Measurements from ENCODE around the gene FAF1. TPM values are rescaled to one million over a fixed set of nuclear protein-coding genes. Genes with fewer than 3 reads are reported as not detected.

Gene FAF1
- total and polyA plus RNA-seq, 2 of the 8 experiments (the other 6 are each of a cell fraction or from before 2014, with no cell fraction given) = 10.8 to 65.9 TPM

DNA sequence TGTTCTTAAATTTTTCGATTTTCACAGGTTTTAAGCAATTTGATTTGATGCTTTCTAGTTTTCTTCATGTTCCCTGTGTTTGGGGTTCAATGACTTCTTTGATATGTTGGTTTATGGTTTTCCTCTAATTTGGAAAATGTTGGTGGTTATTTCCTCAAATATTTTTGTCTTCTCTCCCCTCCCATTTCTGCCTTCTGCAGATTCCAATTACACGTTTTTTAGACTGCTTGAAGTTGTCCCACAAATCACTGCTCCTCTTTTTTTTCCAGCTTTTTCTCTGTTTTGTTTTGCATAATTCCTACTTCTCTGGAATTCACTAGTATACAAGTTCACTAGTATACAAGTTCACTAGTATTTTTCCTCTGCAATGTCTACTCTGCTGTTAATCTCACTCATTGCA is 61.3 kb downstream of the FAF1 start:
- FAIRE-seq = no peak
- CTCF ChIA-PET (ENCODE audit: partially characterized antibody) = interaction anchor here (1.9 to 2.9 kb wide), 2 partner anchors 26 to 31 kb away, joined by 4 to 9 read pairs; no protein-coding TSS in a partner anchor

More for the DNA sequence above, 61.3 kb downstream of the FAF1 start:
- H3K9me3 ChIP-seq (ENCODE audit: insufficient read depth in 2 of 2, low read depth in 1 of 2, low read length in 1 of 2) = 0 out of 4 replicates have a peak, but pooled peaks cover 0 to under 1% of the 10 kb centered on the region in 2 experiments
- POLR2A ChIA-PET (ENCODE audit: partially characterized antibody) = no interaction called here
- peaks cover 0 to 34% of the 10 kb centered on the region in 2 experiments; a peak in 2 of 4 replicates for H3K79me2 ChIP-seq (ENCODE audit: control insufficient read depth in 1 of 2, insufficient read depth in 2 of 2, low read length in 2 of 2)
- H3K56ac ChIP-seq (replicated peaks; ENCODE audit: insufficient read length, low read depth, low read length) = no peak overlapping the region
- no peak overlapping the region for H2AK5ac ChIP-seq (ENCODE audit: low read depth, low read length)
- no peak overlapping the region for H4K8ac ChIP-seq (ENCODE audit: extremely low read depth, insufficient read depth, low read length)
- no peak overlapping the region for H2BK15ac ChIP-seq (ENCODE audit: low read length)
- no peak overlapping the region for H2BK20ac ChIP-seq (ENCODE audit: low read length)
- DNase-seq (ENCODE audit: low read depth in 1 of 2, low spot score in 2 of 2) = no peak
- no peak overlapping the region for H3K27ac ChIP-seq (ENCODE audit: low read depth, low read length)
- H3K27me3 ChIP-seq (replicated peaks in 1 of 4; ENCODE audit: control insufficient read depth in 3 of 4, extremely low read depth in 1 of 4, insufficient read depth in 3 of 4, low read length in 3 of 4) = no peaks in the 10 kb centered on the region
- H3K79me1 ChIP-seq (ENCODE audit: low read depth, low read length) = no peaks in the 10 kb centered on the region; the same call in 1 of the 2 replicates
- H4K5ac ChIP-seq (ENCODE audit: insufficient read length, low read depth, low read length) = no peak overlapping the region
- H4K91ac ChIP-seq (replicated peaks; ENCODE audit: insufficient read length, low read length) = no peak overlapping the region
- H3K4me1 ChIP-seq (replicated peaks in 1 of 4; ENCODE audit: control insufficient read depth in 3 of 4, insufficient read depth in 4 of 4, low read length in 3 of 4) = no peaks in the 10 kb centered on the region
- H3K9ac ChIP-seq (replicated peaks in 1 of 4; ENCODE audit: extremely low read depth in 1 of 4, low read depth in 3 of 4, low read length in 3 of 4) = no peak overlapping the region
- H2AFZ ChIP-seq (ENCODE audit: low read length) = no peak overlapping the region
- no peak overlapping the region for H2BK12ac ChIP-seq (ENCODE audit: low read depth, low read length)
- TF ChIP-seq KDM4A (IDR thresholded peaks at IDR 0.05; ENCODE audit: low read depth, low read length, severe bottlenecking) (no peak), GTF2F1 (IDR thresholded peaks at IDR 0.05; ENCODE audit: borderline replicate concordance, low read depth, low read length) (no peak), POU5F1 (IDR thresholded peaks at IDR 0.05; ENCODE audit: low read depth, low read length) (no peak), HDAC2 (IDR thresholded peaks at IDR 0.05; ENCODE audit: borderline replicate concordance in 1 of 2, low read depth in 2 of 2, low read length in 2 of 2) (no peak), JUND (IDR thresholded peaks at IDR 0.05; ENCODE audit: low read length) (no peak), NRF1 (IDR thresholded peaks at IDR 0.05; ENCODE audit: low read depth, low read length) (no peak)
- TF ChIP-seq, protein P1, sequence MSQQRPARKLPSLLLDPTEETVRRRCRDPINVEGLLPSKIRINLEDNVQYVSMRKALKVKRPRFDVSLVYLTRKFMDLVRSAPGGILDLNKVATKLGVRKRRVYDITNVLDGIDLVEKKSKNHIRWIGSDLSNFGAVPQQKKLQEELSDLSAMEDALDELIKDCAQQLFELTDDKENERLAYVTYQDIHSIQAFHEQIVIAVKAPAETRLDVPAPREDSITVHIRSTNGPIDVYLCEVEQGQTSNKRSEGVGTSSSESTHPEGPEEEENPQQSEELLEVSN (IDR thresholded peaks at IDR 0.05) = no peak
- TF ChIP-seq, protein P2, sequence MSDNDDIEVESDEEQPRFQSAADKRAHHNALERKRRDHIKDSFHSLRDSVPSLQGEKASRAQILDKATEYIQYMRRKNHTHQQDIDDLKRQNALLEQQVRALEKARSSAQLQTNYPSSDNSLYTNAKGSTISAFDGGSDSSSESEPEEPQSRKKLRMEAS (IDR thresholded peaks at IDR 0.05) = no peak
- H3K18ac ChIP-seq (ENCODE audit: extremely low read depth, low read length) = no peak overlapping the region
- no peaks in the 10 kb centered on the region for H3K36me3 ChIP-seq (ENCODE audit: control insufficient read depth in 2 of 4, insufficient read depth in 4 of 4, low read length in 3 of 4)
- H3K23ac ChIP-seq (ENCODE audit: insufficient read length) = no peak overlapping the region
- H2BK5ac ChIP-seq (ENCODE audit: low read depth, low read length) = no peak overlapping the region
- H3K4me3 ChIP-seq (ENCODE audit: extremely low read depth in 1 of 4, insufficient read depth in 2 of 4, low read depth in 3 of 4, low read length in 4 of 4) = no peak overlapping the region
- no peak overlapping the region for H3K4me2 ChIP-seq (ENCODE audit: insufficient read depth in 1 of 2, low read depth in 2 of 2, low read length in 2 of 2)
- no peak overlapping the region for H3K4ac ChIP-seq (replicated peaks; ENCODE audit: insufficient read length, low read depth, low read length)
- no peaks in the 10 kb centered on the region for H4K20me1 ChIP-seq (replicated peaks in 1 of 2; ENCODE audit: control insufficient read depth in 1 of 2, insufficient read depth in 2 of 2, low read length in 2 of 2)
- H3K23me2 ChIP-seq (ENCODE audit: low read depth, low read length) = no peaks in the 10 kb centered on the region; the same call in 1 of the 2 replicates
- 67% methylated on average over 2 of the region's 2 CpGs; no CpG with 5 or more reads in 1 of the 2 experiments for WGBS, 2 experiments (ENCODE audit: extremely low coverage in 1 of 2, insufficient coverage in 1 of 2, insufficient read length in 1 of 2, insufficient replicate concordance in 2 of 2, low coverage in 1 of 2, low lambda C conversion rate in 2 of 2, missing lambda C conversion rate in 1 of 2)
- no peak overlapping the region for H2BK120ac ChIP-seq (replicated peaks; ENCODE audit: low read depth, low read length)
- H3K14ac ChIP-seq (ENCODE audit: insufficient read length) = no peak overlapping the region

Data from H1 (cell line).